AG09319 (cell line): Measurements from ENCODE around the gene JAML.

Source experiments
- DNase-seq: peaks from one replicate; pipeline ENCODE4 v3.0.0-alpha.2; 2010; ENCODE audit warnings: low read depth; ENCODE audit errors: extremely low read depth
- TF ChIP-seq, protein P1 (sequence below): IDR thresholded peaks from 2 replicates; pipeline ENCODE4 v1.5.1; 2011; ENCODE audit warnings: low read depth, mild to moderate bottlenecking, inconsistent platforms, low read length, moderate library complexity

The JAML gene

DNA sequence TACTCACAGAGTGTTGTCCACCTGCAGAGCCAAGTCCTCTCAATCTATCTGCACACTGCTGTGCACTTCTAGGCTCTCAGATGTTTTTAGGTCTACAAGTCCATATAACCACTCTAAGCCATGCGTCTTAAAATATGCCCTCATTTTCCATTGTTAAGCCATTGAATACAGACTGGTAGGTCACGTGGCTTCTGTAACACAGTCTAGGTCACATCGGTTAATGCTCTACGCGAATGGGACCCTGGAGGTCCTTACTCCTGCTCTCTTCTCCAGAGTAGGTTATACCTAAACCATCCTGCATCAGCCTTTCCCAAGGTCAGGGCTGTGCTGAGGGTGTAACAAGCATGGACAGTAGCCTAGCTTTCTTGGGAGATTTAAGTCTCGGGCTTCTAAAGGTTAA, 819 bp downstream of the JAML start:
- TF ChIP-seq, protein P1, sequence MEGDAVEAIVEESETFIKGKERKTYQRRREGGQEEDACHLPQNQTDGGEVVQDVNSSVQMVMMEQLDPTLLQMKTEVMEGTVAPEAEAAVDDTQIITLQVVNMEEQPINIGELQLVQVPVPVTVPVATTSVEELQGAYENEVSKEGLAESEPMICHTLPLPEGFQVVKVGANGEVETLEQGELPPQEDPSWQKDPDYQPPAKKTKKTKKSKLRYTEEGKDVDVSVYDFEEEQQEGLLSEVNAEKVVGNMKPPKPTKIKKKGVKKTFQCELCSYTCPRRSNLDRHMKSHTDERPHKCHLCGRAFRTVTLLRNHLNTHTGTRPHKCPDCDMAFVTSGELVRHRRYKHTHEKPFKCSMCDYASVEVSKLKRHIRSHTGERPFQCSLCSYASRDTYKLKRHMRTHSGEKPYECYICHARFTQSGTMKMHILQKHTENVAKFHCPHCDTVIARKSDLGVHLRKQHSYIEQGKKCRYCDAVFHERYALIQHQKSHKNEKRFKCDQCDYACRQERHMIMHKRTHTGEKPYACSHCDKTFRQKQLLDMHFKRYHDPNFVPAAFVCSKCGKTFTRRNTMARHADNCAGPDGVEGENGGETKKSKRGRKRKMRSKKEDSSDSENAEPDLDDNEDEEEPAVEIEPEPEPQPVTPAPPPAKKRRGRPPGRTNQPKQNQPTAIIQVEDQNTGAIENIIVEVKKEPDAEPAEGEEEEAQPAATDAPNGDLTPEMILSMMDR: no peak
- DNase-seq: no peak

DNA sequence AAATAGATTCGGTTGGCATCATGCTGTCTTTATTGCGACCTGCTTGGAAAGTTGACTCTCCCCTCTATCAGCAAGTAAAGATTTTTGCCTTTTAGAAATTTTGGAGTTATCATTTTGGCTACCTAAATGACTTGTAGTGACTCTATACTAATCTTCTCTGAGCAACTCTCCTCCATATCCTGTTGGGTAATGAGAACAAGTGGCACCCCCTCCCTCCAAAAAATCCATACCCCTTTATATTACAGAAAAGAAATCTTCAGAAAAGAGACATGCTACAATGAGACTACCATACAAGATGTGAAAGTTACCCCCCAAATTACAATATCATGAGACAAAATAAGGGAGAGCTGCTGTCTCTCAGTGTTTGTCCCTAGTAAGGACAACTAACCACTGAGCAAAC, 1.2 kb downstream of the JAML start:
- TF ChIP-seq, protein P1: no peak
- no peak for DNase-seq

DNA sequence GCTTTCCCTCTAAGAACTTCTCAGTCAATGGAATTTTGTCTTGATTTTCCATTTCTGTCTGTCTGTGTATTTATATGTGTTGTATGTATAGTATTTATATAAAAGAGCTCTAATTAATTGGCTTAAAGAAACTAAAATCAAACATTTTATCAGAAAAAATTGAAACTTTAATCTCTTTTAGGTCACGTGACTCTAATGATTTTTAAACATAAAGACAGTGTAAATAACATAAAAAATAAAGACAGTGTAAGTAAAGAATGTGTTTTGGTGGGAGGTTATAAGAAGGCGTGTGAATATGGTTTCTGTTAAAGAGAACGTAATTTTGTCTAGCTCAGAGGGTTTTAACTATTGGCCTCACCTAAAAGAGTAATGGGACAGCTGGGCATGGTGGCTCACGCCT, 2.4 kb downstream of the JAML start:
- TF ChIP-seq, protein P1: no peak
- DNase-seq: no peak

DNA sequence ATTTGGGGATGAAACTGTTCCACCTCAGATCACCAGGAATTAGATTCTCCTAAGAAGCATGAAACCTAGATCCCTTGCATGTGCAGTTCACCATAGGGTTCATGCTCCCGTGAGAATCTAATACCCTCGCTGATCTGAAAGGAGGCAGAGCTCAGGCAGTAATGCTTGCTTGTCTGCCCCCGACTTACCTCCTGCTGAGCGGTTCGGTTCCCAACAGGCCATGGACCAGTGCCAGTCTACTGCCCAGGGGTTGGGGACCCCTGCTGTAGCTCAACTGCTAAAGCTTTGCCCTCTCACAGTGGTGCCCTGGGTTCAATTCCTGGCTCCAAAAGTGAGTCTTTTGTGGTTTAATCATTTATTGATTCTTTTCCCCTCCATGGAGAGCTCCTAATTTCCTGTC, 3.4 kb downstream of the JAML start:
- no peak for DNase-seq
- TF ChIP-seq, protein P1: no peak

DNA sequence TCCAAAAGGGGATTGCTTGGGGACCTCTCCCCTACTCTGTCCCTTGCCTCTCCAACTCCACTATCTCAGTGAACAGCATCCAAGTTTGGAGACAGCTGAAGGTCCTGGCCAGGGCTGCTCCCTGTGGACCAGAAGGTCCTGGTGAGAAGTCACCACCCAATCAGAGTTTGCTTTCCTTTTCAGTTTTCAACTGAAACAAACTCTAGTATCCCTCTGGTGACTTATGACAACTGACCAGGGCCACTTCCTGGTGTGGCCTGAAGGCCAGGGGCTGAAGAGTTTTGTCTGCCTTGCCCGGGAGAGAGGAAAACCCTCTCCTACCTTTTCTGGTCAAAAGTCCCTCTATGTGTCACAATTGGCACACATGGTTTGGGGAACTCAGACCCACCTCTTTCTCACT, 5.1 kb downstream of the JAML start:
- no peak for DNase-seq
- TF ChIP-seq, protein P1: no peak

DNA sequence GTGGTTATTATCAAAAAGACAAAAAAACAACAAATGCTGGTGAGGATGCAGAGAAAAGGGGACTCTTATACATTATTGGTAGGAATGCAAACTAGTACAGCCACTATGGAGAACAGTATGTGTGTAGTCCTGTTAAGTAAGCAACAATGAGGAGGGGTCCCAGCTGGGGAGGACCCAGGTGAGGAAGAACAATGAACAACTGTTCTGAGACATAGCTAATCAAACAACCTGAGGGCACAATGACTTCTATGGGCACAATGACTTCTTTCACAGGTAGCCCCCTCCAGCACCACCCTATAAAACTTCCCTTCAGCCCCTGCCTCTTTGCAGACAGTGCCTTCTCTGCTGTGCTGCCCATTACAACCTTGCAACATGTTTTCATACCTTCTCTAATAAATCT, 5.6 kb downstream of the JAML start:
- TF ChIP-seq, protein P1: no peak
- DNase-seq: no peak

DNA sequence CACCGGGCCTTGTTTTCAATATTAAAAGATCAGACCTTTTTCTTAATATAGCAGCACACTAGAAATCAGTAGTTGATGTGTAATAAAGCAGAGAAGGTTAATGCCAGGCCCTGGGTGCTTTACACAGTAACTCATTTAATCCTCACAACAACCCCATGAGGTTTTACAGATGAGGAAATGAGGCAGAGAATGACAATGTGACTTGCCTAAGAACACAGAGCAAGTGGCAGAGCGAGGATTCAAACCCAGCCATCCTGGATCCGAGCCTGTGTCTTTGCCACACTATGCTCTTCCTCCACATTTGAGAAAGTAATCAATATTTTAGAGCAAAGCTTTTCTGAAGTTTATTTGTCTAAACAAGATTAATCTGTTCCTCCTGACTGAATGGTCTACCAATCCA, 7.2 kb downstream of the JAML start:
- TF ChIP-seq, protein P1: no peak
- DNase-seq: no peak
